OCI-LY3 (cell line): ENCODE data around the gene EIF2B2.

ENCODE experiments used
- EZH2phosphoT487 ChIP-seq: fragments of 200-600 bp; shearing (Covaris generic); IDR thresholded peaks from 2 replicates; pipeline ENCODE4 v1.6.1; 2018; ENCODE audit warnings: antibody characterized with exemption, mixed run types, low read depth
- TF ChIP-seq, protein P1 (sequence below): fragments of 200-600, 300-600 bp; sonication (generic); IDR thresholded peaks from 2 replicates; pipeline ENCODE4 v1.5.1; 2014; ENCODE audit warnings: antibody characterized with exemption, low read length, low read depth

DNA sequence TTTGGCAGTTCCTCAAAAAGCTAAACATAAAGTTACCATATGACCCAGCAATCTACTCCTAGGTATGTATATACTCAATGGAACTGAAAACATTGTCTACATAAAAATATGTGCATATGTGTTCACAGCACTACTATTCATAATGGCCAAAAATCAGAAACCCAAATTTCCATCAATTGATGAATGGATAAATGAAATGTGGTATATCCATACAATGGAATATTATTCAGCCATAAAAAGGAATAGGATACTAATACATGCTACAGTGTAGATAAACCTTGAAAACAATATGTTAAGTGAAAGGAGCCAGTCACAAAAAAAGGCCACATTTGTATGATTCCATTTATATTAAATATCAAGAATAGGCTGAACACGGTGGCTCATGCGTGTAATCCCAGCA is 57.7 kb downstream of the EIF2B2 start:
- TF ChIP-seq, protein P1, sequence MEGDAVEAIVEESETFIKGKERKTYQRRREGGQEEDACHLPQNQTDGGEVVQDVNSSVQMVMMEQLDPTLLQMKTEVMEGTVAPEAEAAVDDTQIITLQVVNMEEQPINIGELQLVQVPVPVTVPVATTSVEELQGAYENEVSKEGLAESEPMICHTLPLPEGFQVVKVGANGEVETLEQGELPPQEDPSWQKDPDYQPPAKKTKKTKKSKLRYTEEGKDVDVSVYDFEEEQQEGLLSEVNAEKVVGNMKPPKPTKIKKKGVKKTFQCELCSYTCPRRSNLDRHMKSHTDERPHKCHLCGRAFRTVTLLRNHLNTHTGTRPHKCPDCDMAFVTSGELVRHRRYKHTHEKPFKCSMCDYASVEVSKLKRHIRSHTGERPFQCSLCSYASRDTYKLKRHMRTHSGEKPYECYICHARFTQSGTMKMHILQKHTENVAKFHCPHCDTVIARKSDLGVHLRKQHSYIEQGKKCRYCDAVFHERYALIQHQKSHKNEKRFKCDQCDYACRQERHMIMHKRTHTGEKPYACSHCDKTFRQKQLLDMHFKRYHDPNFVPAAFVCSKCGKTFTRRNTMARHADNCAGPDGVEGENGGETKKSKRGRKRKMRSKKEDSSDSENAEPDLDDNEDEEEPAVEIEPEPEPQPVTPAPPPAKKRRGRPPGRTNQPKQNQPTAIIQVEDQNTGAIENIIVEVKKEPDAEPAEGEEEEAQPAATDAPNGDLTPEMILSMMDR = no peak
- no peak for TF ChIP-seq EZH2phosphoT487
